Measurements from ENCODE around the gene GSTM2.
A peak's percentile ranks its signal among the peaks of the same experiment; 100 is the strongest.
"Not testable (repeated sequence)": the region's sequence is repeated elsewhere in the genome, so short reads cannot be mapped to it uniquely, and the experiment has no call there.

GSTM2 gene

GRCh38 chr1:109650609-109651008 is 17.2 kb upstream of the GSTM2 start:
- DNase-seq, result no peak

GRCh38 chr1:109652402-109652801 is 15.5 kb upstream of the GSTM2 start:
- no peak for DNase-seq

DNA sequence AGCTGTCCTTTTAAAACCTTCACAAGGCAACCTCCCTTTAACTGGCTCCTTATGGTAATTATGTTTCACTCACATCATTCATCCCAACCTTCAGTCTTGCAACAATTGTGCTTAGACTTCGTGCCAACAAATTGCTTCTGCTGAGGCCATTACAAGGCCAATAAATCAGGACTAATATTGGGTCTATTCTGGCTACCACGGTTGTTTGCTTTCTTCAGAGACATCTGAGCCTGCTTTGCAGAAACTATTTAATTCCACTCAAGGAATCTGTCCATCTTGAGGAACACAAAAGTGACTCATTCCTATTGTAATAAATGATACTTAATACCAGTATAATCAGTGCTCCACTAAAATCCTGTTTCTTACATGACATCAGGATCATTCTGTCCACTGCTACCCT is 14.6 kb upstream of the GSTM2 start:
- DNase-seq, result no peak

DNA sequence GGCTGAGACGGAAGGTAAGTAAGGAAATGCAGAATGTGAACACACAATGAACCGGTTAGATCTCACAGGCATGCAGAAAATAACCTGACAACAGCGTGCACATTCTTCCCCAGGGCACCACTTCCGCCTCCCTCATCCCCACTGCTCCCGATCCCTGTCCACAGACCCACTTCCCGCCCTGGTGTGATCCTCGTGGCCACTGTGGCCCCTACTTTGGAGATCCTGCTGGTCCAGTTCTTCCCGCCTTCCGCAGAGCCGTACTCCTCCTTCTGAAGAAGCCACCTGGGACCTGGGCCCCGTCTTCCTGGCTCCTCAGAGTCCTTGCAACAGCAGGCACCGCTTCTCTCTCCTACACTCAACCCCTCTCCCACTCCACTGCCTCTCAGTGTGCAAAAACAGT is 13.3 kb upstream of the GSTM2 start:
- DNase-seq, result no peak

- peak; percentile 60 for DNase-seq
These were observed 12.0 kb upstream of the GSTM2 start, which contains the start of gene GSTM4 for GRCh38 chr1:109655615-109656519. Gene GSTM4 (plus strand): TSS chr1:109656099. CDS start chr1:109656390, 291 bp downstream.

- DNase-seq, result no peak
These were observed 10.5 kb upstream of the GSTM2 start for GRCh38 chr1:109657395-109657794.

DNA sequence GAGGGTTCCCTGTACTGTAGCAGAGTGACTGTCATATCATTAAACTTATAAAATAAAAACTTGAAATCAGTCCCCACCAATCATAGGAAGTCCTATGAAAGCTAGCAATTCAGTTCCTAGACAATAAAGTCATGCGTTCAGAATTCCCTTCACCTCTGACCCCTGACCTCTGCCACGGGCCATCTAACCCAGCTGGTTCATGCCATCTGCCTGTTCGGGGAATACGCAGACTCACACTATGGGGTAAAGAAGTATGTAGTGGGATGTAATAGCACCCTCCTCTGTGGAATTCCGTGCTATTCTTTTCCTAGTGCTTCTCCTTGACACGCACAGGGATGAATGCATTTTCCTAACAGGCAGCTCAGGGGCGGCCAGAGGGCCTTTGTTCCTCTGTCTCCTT is 9.9 kb upstream of the GSTM2 start:
- no peak for DNase-seq

DNA sequence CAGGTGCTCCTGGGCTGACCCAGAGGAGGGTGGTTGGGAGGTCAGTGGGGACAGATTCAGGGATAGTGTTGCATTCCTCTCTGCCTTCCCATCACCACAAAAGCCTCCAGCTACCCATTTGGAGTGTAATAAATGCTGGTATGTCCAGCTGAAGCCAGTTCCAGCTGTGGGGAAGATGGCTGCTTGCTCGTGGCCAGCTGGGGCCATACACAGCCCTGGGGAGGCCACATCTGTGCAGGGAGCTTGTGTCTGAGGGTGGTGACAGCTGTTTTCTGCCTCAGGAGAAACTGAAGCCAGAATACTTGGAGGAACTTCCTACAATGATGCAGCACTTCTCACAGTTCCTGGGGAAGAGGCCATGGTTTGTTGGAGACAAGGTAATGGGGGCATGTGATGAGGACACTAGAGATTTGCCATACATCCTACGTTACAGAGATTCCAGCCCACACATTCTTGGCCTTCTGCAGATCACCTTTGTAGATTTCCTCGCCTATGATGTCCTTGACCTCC is 9.3 kb upstream of the GSTM2 start:
- DNase-seq, result no peak

DNA sequence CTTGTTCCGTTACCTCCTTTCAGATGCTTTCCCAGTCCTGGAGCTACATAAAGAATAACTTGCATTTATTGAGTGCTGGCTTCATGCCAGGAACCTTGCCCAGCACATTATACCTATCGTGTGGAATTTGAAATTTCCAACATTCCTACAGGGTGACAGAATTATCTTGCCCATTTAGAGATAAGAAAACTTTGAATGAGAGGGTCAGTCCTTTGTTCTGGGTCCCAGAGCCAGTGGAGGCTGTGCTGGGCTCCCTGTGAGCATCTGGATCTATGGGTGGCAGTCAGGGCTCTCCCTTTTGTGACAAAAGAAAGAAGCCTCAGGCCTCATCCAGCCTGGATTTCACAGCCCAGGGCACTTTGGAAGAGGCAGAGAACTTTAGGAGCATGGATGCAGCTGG is 8.7 kb upstream of the GSTM2 start:
- DNase-seq, result no peak

DNA sequence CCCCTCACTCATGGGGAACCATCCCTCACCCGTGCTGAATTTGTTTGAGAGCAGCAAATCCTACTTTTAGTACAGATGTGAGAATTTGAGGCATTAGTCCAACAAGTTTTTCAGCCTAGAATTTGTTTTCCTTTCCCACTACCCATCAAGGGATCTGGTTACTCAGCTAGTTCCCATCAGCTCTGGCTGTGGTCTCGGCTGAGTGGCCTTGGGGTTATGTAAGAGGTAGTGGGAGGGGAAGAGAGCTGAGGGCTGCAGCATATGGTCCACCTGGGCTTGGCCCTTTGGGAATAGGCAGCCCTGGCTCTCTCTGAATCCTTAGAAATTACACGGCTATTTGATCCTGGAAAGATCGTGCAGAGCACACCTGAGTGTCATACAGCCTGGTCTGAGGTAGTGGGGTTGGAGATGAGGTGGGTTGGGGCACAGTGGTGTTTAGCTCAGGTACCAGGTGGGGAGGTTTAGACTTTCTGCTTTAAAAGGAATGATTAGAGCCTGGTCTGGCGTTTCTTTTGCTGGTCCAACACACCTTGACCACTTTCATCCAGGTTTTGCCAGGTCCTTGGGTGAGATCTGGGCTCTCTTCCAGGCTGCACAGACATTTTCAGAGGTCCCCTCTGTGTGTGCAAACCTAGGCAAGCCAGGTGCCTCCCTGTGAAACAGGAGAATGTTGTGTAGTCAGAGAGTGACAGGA is 7.7 kb upstream of the GSTM2 start:
- no peak for DNase-seq

GRCh38 chr1:109660691-109661026 is 7.2 kb upstream of the GSTM2 start:
- not testable (repeated sequence) for DNase-seq

- DNase-seq, result no peak
These were observed 6.5 kb upstream of the GSTM2 start for GRCh38 chr1:109661391-109661790.

DNA sequence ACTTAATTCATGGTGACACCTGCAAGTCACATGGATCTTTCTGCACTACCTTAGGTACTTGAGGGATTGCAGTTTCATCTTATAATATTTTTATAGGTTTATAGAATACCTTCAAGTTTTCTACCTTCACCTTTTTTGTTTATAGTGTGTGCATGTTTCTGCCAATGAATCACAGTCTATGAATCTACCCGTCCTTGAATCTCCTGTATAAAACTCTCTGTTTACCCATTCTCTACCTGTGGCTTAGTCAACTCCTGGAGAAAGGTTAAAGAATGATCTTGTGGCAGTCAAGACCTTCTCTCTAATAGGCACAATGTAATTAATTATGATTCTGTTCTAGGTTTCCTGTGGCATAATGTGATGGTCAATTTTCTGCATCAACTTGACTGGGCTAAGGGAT is 3.2 kb upstream of the GSTM2 start:
- DNase-seq, result no peak

GRCh38 chr1:109668123-109668775 is 392 bp downstream of the GSTM2 start:
- DNase-seq, result no peak

GRCh38 chr1:109669246-109669948 is 1.5 kb downstream of the GSTM2 start:
- DNase-seq, result no peak

- DNase-seq, result not testable (repeated sequence)
These were observed 2.1 kb downstream of the GSTM2 start for GRCh38 chr1:109669949-109670302.

DNA sequence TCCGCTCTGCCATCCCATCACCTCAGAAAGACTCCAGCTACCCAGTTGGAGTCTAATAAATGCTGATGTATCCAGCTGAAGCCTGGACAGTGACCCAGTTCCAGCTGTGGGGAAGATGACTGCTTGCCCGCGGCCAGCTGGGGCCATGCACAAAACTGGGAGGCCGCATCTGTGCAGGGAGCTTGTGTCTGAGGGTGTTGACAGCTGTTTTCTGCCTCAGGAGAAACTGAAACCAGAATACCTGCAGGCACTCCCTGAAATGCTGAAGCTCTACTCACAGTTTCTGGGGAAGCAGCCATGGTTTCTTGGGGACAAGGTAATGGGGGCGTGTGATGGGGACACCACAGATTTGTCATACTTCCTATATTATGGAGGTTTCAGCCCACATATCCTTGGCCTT is 3.2 kb downstream of the GSTM2 start:
- no peak for DNase-seq

- DNase-seq, result not testable (repeated sequence)
These were observed 6.0 kb downstream of the GSTM2 start for GRCh38 chr1:109673861-109674260.

DNA sequence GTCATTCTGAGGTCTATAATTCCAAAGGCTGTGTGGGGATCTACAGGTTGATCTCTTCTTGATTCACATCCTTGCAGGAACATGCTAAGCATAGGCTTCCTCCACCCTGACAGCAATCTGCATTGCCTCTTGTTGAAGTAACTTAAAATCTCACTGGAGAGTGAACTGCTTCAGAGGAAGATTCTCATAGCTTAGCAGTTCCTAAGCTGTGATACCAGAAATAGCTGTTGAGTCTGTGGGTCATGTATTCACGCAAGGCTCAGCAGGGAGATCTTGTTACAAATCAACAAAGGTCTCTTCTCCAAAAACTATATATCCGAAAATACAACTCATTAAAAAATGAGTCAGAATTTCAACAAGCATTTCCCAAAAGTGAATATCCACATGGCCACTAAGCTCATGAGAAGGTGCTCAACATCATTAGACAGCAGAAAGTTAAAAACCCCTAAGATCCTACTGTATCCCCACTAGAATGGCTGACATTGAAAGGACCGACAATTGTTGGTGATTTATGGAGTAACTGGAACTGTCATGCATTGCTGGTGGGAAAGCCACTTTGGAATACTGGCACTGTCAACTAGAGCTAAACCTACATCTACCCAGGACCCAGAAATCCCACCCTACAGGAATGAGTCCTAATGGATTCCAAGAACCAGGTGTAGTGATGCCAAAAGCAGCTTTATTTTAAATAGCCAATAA is 9.0 kb downstream of the GSTM2 start:
- not testable (repeated sequence) for DNase-seq

DNA sequence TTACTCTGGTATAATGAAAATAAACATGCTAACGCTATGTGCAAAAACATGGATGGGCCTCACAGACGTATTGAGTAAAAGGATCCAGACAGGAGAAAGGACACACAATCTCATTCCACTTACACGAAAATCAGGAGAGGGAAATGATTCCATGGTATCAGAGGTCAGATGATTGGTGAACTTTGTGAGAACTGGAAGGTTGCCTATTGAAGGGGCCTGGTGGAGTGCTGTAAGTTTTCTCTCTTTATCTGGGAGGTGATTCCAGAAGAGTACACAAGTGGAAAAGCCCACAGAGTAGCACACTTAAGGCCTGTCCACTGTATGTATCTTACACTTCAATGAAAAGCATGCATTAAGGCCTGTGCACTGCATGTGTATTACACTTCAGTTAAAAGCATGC is 9.6 kb downstream of the GSTM2 start:
- DNase-seq, result no peak

- not testable (repeated sequence) for DNase-seq
These were observed 10.8 kb downstream of the GSTM2 start for GRCh38 chr1:109678637-109679036.

GRCh38 chr1:109684777-109685176 is 16.9 kb downstream of the GSTM2 start:
- not testable (repeated sequence) for DNase-seq

Measured in CD4-positive, alpha-beta T cell treated with Interleukin-10 for 1 hour (primary cell).